Naive B cell (primary cell): ENCODE data around the gene SPATA13. TPM values are rescaled to one million over a fixed set of nuclear protein-coding genes. Genes with fewer than 3 reads are reported as not detected.

Experiments
- ATAC-seq, 2 donors: fragments of 150-1000 bp; cut with Tn5 transposase; 2 replicates each; pipeline ENCODE4 v1.10.0; 2021; ENCODE audit warnings: low read depth in 2 of 2, mild to moderate bottlenecking in 2 of 2, moderate library complexity in 2 of 2
- DNase-seq: peaks from one replicate; pipeline ENCODE4 v3.0.0; 2022
- H3K27ac Mint-ChIP-seq, 6 donors: one replicate each; pipeline ENCODE4 v1.8.0; 2020 to 2022; ENCODE audit warnings: mild to moderate bottlenecking in 6 of 6, mixed read lengths in 6 of 6, moderate library complexity in 5 of 6, inconsistent platforms in 2 of 6
- H3K27me3 Mint-ChIP-seq, 3 donors: one replicate each; pipeline ENCODE4 v1.8.0; 2021 to 2022; ENCODE audit warnings: mixed read lengths in 3 of 3, mild to moderate bottlenecking in 1 of 3
- H3K36me3 Mint-ChIP-seq, 2 donors: one replicate each; pipeline ENCODE4 v1.8.0; 2020 to 2022; ENCODE audit warnings: mixed read lengths in 2 of 2, inconsistent platforms in 1 of 2, mild to moderate bottlenecking in 1 of 2
- H3K4me1 Mint-ChIP-seq, 3 donors: one replicate each; pipeline ENCODE4 v1.8.0; 2020 to 2022; ENCODE audit warnings: mixed read lengths in 3 of 3, inconsistent platforms in 1 of 3, mild to moderate bottlenecking in 1 of 3, moderate library complexity in 1 of 3
- H3K4me3 Mint-ChIP-seq, 8 donors: one replicate each; pipeline ENCODE4 v1.8.0; 2020 to 2022; ENCODE audit warnings: mild to moderate bottlenecking in 8 of 8, mixed read lengths in 8 of 8, moderate library complexity in 8 of 8, inconsistent platforms in 2 of 8
- H3K9me3 Mint-ChIP-seq, 7 donors: one replicate each; pipeline ENCODE4 v1.8.0; 2020 to 2022; ENCODE audit warnings: mixed read lengths in 7 of 7, mild to moderate bottlenecking in 5 of 7, inconsistent platforms in 2 of 7, moderate library complexity in 1 of 7
- polyA plus RNA-seq, 6 donors: library from polyadenylated mRNA; unstranded; fragments of 300-500 nt; fragmentation: Illumina TruSeq; gene quantifications; one replicate each; pipeline ENCODE4 v1.2.3, GENCODE V29; 2021; ENCODE audit warnings: low read depth in 6 of 6

Gene SPATA13
- polyA plus RNA-seq, 6 donors from 2014 or later = 2.2 to 8.3 (median 5.3) TPM; not detected in 1

- no peak overlapping the region for H3K4me3 Mint-ChIP-seq
- no peaks in the 10 kb centered on the region for H3K36me3 Mint-ChIP-seq
- no peaks in the 10 kb centered on the region for H3K27me3 Mint-ChIP-seq
- H3K9me3 Mint-ChIP-seq = no peaks in the 10 kb centered on the region
- H3K27ac Mint-ChIP-seq = no peak overlapping the region
- ATAC-seq = no peak
- no peaks in the 10 kb centered on the region for H3K4me1 Mint-ChIP-seq
- no peak for DNase-seq
Observed at GRCh38 chr13:24247016-24247415, 86.5 kb downstream of the SPATA13 start.

- peaks cover 18 to 19% (median 18%) of the 10 kb centered on the region in 3 donors for H3K4me1 Mint-ChIP-seq
- no peaks in the 10 kb centered on the region for H3K36me3 Mint-ChIP-seq
- no peak for DNase-seq
- ATAC-seq = no peak
- H3K27me3 Mint-ChIP-seq = no peaks in the 10 kb centered on the region
- no peak overlapping the region for H3K27ac Mint-ChIP-seq
- no peak overlapping the region for H3K4me3 Mint-ChIP-seq
- no peaks in the 10 kb centered on the region for H3K9me3 Mint-ChIP-seq
Observed at GRCh38 chr13:24249624-24250023, 89.1 kb downstream of the SPATA13 start.

GRCh38 chr13:24250376-24251057 lies 90.0 kb downstream of the SPATA13 start:
- H3K9me3 Mint-ChIP-seq = no peaks in the 10 kb centered on the region
- DNase-seq (no peak), ATAC-seq (no peak)
- H3K36me3 Mint-ChIP-seq = no peaks in the 10 kb centered on the region
- H3K4me1 Mint-ChIP-seq = peaks cover 22 to 24% (median 23%) of the 10 kb centered on the region in 3 donors
- no peak overlapping the region for H3K27ac Mint-ChIP-seq
- no peaks in the 10 kb centered on the region for H3K27me3 Mint-ChIP-seq
- no peak overlapping the region for H3K4me3 Mint-ChIP-seq

DNA sequence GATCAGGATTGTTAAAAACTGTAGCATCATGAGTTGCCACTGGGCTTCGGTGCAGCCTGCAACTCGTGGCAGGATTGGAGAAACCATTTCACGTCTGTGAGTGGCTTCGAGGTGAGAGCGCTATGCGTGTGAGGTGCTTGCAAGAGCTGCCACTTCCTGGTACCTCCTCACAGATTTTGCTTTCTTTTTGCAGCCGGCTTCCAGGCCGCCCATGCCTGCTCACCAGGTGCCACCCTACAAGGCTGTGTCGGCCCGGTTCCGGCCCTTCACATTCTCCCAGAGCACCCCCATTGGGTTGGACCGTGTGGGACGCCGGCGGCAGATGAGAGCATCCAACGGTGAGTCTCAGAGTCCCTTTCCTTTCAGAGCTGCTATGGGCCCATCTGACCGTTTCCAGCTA lies 91.0 kb downstream of the SPATA13 start:
- Mint-ChIP-seq H3K27me3 (no peaks in the 10 kb centered on the region), H3K36me3 (no peaks in the 10 kb centered on the region), H3K9me3 (no peaks in the 10 kb centered on the region), H3K4me1 (peaks cover 22 to 24% (median 23%) of the 10 kb centered on the region in 3 donors), H3K27ac (peak overlapping the region in 2 of 6 donors; percentile 25 to 34), H3K4me3 (peak overlapping the region in 2 of 8 donors; percentile 16 to 68)
- ATAC-seq (peak in 1 of 2 donors; percentile 40), DNase-seq (no peak)

- H3K4me3 Mint-ChIP-seq = peak overlapping the region in 1 of 8 donors; percentile 30
- no peak overlapping the region for H3K27ac Mint-ChIP-seq
- no peak for ATAC-seq
- DNase-seq = no peak
- no peaks in the 10 kb centered on the region for H3K9me3 Mint-ChIP-seq
- H3K27me3 Mint-ChIP-seq = no peaks in the 10 kb centered on the region
- H3K4me1 Mint-ChIP-seq = peaks cover 22 to 24% (median 23%) of the 10 kb centered on the region in 3 donors
- H3K36me3 Mint-ChIP-seq = no peaks in the 10 kb centered on the region
Observed at GRCh38 chr13:24252136-24252535, 91.6 kb downstream of the SPATA13 start.

- ATAC-seq (no peak), DNase-seq (no peak)
- peak overlapping the region in 5 of 8 donors; percentile 7 to 67 (median 47) for H3K4me3 Mint-ChIP-seq
- H3K36me3 Mint-ChIP-seq = no peaks in the 10 kb centered on the region
- H3K27me3 Mint-ChIP-seq = no peaks in the 10 kb centered on the region
- H3K9me3 Mint-ChIP-seq = no peaks in the 10 kb centered on the region
- H3K27ac Mint-ChIP-seq = peak overlapping the region in 3 of 6 donors; percentile 46 to 56 (median 53)
- peaks cover 22 to 24% (median 23%) of the 10 kb centered on the region in 3 donors for H3K4me1 Mint-ChIP-seq
Observed at GRCh38 chr13:24253520-24254145, 93.1 kb downstream of the SPATA13 start.

- peak overlapping the region in 5 of 8 donors; percentile 8 to 67 (median 27) for H3K4me3 Mint-ChIP-seq
- H3K27ac Mint-ChIP-seq = peak overlapping the region in 1 of 6 donors; percentile 56
- H3K4me1 Mint-ChIP-seq = peaks cover 22 to 24% (median 23%) of the 10 kb centered on the region in 3 donors
- DNase-seq (no peak), ATAC-seq (peak in 1 of 2 donors; percentile 58)
- no peaks in the 10 kb centered on the region for H3K9me3 Mint-ChIP-seq
- no peaks in the 10 kb centered on the region for H3K27me3 Mint-ChIP-seq
- no peaks in the 10 kb centered on the region for H3K36me3 Mint-ChIP-seq
Observed at GRCh38 chr13:24254146-24254841, 93.8 kb downstream of the SPATA13 start.

- H3K4me1 Mint-ChIP-seq = peaks cover 22 to 31% (median 29%) of the 10 kb centered on the region in 3 donors
- no peak overlapping the region for H3K27ac Mint-ChIP-seq
- H3K4me3 Mint-ChIP-seq = no peak overlapping the region
- H3K9me3 Mint-ChIP-seq = no peaks in the 10 kb centered on the region
- no peaks in the 10 kb centered on the region for H3K27me3 Mint-ChIP-seq
- ATAC-seq (no peak), DNase-seq (no peak)
- H3K36me3 Mint-ChIP-seq = peaks cover 0 to 6% of the 10 kb centered on the region in 2 donors
Observed at GRCh38 chr13:24257497-24257896, 97.0 kb downstream of the SPATA13 start.

DNA sequence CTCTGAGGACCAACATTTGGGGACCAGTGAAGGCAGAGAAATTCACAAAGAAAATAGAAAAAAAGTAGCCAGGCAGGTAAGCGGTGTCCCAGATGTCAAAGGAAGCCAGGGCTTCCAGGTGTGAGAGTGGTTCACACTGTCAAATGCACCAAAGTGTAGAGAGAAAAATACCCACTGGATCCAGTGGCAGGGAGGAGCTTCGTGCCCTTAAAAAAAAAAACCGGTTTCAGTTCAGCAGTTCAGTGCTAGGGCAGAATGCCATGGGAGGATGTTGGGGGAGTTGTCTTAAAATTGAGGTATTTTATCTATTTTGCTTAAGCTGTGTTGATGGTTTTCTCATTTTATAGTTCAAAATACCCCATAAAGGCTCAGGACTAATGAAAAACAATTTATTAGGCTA lies 101.0 kb downstream of the SPATA13 start:
- no peak overlapping the region for H3K4me3 Mint-ChIP-seq
- H3K36me3 Mint-ChIP-seq = peaks cover 0 to 6% of the 10 kb centered on the region in 2 donors
- no peaks in the 10 kb centered on the region for H3K27me3 Mint-ChIP-seq

GRCh38 chr13:24263632-24264031 lies 103.1 kb downstream of the SPATA13 start:
- peaks cover 0 to 6% of the 10 kb centered on the region in 2 donors for H3K36me3 Mint-ChIP-seq
- ATAC-seq = no peak
- no peaks in the 10 kb centered on the region for H3K27me3 Mint-ChIP-seq
- peaks cover 16 to 33% (median 32%) of the 10 kb centered on the region in 3 donors for H3K4me1 Mint-ChIP-seq
- DNase-seq = no peak
- no peaks in the 10 kb centered on the region for H3K9me3 Mint-ChIP-seq
- H3K4me3 Mint-ChIP-seq = no peak overlapping the region
- no peak overlapping the region for H3K27ac Mint-ChIP-seq

More for the DNA sequence above, 101.0 kb downstream of the SPATA13 start:
- Mint-ChIP-seq H3K4me1 (peaks cover 3 to 18% (median 17%) of the 10 kb centered on the region in 3 donors), H3K27ac (peak overlapping the region in 1 of 6 donors; percentile 76), H3K9me3 (no peaks in the 10 kb centered on the region)
- DNase-seq = no peak
- no peak for ATAC-seq

GRCh38 chr13:24264976-24265375 lies 104.5 kb downstream of the SPATA13 start:
- DNase-seq (no peak), ATAC-seq (peak; percentile 78 to 87)
- no peaks in the 10 kb centered on the region for H3K27me3 Mint-ChIP-seq
- H3K36me3 Mint-ChIP-seq = peaks cover 0 to 6% of the 10 kb centered on the region in 2 donors
- H3K27ac Mint-ChIP-seq = peak overlapping the region in 3 of 6 donors; percentile 19 to 93 (median 49)
- peak overlapping the region in 2 of 8 donors; percentile 15 to 70 for H3K4me3 Mint-ChIP-seq
- peaks cover 16 to 35% (median 33%) of the 10 kb centered on the region in 3 donors for H3K4me1 Mint-ChIP-seq
- no peaks in the 10 kb centered on the region for H3K9me3 Mint-ChIP-seq

GRCh38 chr13:24265453-24265852 lies 104.9 kb downstream of the SPATA13 start:
- DNase-seq (no peak), ATAC-seq (no peak)
- H3K27ac Mint-ChIP-seq = peak overlapping the region in 3 of 6 donors; percentile 10 to 77 (median 68)
- H3K4me3 Mint-ChIP-seq = no peak overlapping the region
- no peaks in the 10 kb centered on the region for H3K27me3 Mint-ChIP-seq
- H3K4me1 Mint-ChIP-seq = peaks cover 18 to 39% (median 35%) of the 10 kb centered on the region in 3 donors
- H3K36me3 Mint-ChIP-seq = peaks cover 0 to 6% of the 10 kb centered on the region in 2 donors
- no peaks in the 10 kb centered on the region for H3K9me3 Mint-ChIP-seq

DNA sequence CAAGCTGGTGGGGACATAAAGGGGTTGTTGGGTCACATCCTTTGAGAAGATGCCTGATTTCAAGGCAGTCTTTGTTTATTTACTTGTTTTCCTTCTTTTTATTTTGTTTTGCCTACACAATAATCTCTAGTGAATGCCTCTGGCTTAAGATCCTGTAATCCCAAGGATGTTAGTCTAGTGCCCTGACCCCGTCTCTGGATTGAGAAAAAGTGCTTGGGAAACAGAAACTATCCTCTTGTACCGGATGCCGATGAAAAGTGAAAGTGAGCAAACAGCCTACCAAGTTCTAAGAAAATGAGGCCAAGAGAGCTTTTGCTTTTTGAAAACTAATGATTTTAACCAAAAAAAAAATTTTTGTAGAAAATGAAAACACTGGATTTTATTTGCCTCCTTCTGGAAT lies 106.8 kb downstream of the SPATA13 start:
- Mint-ChIP-seq H3K9me3 (no peaks in the 10 kb centered on the region), H3K4me1 (peaks cover 34 to 48% (median 45%) of the 10 kb centered on the region in 3 donors), H3K27ac (peak overlapping the region; percentile 93 to 99 (median 96)), H3K36me3 (no peaks in the 10 kb centered on the region), H3K27me3 (no peaks in the 10 kb centered on the region), H3K4me3 (peak overlapping the region; percentile 83 to 98 (median 89))
- no peak for DNase-seq
- ATAC-seq = no peak
